ENCODE measurements around the gene OPA1.

OPA1 gene

GRCh38 chr3:193711523-193711963, 118.5 kb downstream of the OPA1 start:
- DNase-seq, result no peak

GRCh38 chr3:193711964-193712598, 119.1 kb downstream of the OPA1 start:
- no peak for DNase-seq

- DNase-seq, result no peak
Measured at GRCh38 chr3:193712938-193713337, 119.9 kb downstream of the OPA1 start.

GRCh38 chr3:193714523-193715137, 121.6 kb downstream of the OPA1 start:
- DNase-seq, result no peak

GRCh38 chr3:193716150-193716549, 123.1 kb downstream of the OPA1 start:
- no peak for DNase-seq

- DNase-seq, result no peak
Measured at GRCh38 chr3:193719735-193720134, 126.7 kb downstream of the OPA1 start.

GRCh38 chr3:193720169-193720568, 127.2 kb downstream of the OPA1 start:
- DNase-seq, result no peak

- DNase-seq, result no peak
Measured at GRCh38 chr3:193722566-193722965, 129.6 kb downstream of the OPA1 start.

- no peak for DNase-seq
Measured at GRCh38 chr3:193727089-193727488, 134.1 kb downstream of the OPA1 start.

GRCh38 chr3:193728429-193729087, 135.6 kb downstream of the OPA1 start:
- no peak for DNase-seq

- no peak for DNase-seq
Measured at GRCh38 chr3:193729088-193729465, 136.1 kb downstream of the OPA1 start.

- no peak for DNase-seq
Measured at GRCh38 chr3:193729601-193730000, 136.6 kb downstream of the OPA1 start.

GRCh38 chr3:193730511-193730910, 137.5 kb downstream of the OPA1 start:
- no peak for DNase-seq

GRCh38 chr3:193730976-193731375, 138.0 kb downstream of the OPA1 start:
- DNase-seq, result no peak

- DNase-seq, result no peak
Measured at GRCh38 chr3:193731656-193732055, 138.6 kb downstream of the OPA1 start.

GRCh38 chr3:193732391-193732790, 139.4 kb downstream of the OPA1 start:
- peak; percentile 72 for DNase-seq

GRCh38 chr3:193732827-193733226, 139.8 kb downstream of the OPA1 start:
- no peak for DNase-seq

GRCh38 chr3:193734737-193735366, 141.8 kb downstream of the OPA1 start:
- no peak for DNase-seq

- DNase-seq, result no peak
Measured at GRCh38 chr3:193735850-193736249, 142.8 kb downstream of the OPA1 start.

- no peak for DNase-seq
Measured at GRCh38 chr3:193736616-193737015, 143.6 kb downstream of the OPA1 start.

- DNase-seq, result no peak
Measured at GRCh38 chr3:193737191-193737751, 144.3 kb downstream of the OPA1 start.

GRCh38 chr3:193742628-193743027, 149.6 kb downstream of the OPA1 start:
- DNase-seq, result no peak

GRCh38 chr3:193743702-193744047, 150.7 kb downstream of the OPA1 start:
- DNase-seq, result no peak
